Smooth muscle cell (in vitro differentiated cells): Measurements from ENCODE around the gene VIPR2. TPM values are rescaled to one million over a fixed set of nuclear protein-coding genes. Genes with fewer than 3 reads are reported as not detected.
"Not testable (repeated sequence)": the region's sequence is repeated elsewhere in the genome, so short reads cannot be mapped to it uniquely, and the experiment has no call there.

Source experiments
- DNase-seq: peaks from one replicate; lab custom pipeline; 2025; ENCODE audit not compliant: unreplicated experiment; lab: John Stamatoyannopoulos, UW
- H2AFZ ChIP-seq: fragments of 200-600 bp; sonication (generic); 2 replicates; pipeline ENCODE4 v1.6.0; 2016; ENCODE audit warnings: antibody characterized with exemption, low read depth, mild to moderate bottlenecking
- H3F3A ChIP-seq: fragments of 200-600 bp; sonication (generic); 2 replicates; pipeline ENCODE4 v1.6.0; 2017; ENCODE audit warnings: antibody characterized with exemption, low read depth
- H3K27ac ChIP-seq: fragments of 200-600 bp; sonication (generic); 2 replicates; pipeline ENCODE4 v1.5.1; 2016; ENCODE audit warnings: low read depth, mild to moderate bottlenecking
- H3K27me3 ChIP-seq: fragments of 200-600 bp; sonication (generic); 2 replicates; pipeline ENCODE4 v1.6.1; 2016; ENCODE audit warnings: low read depth, mild to moderate bottlenecking
- H3K36me3 ChIP-seq: fragments of 200-600 bp; sonication (generic); 2 replicates; pipeline ENCODE4 v1.5.1; 2016; ENCODE audit warnings: low read depth
- H3K4me1 ChIP-seq: fragments of 200-600 bp; sonication (generic); 2 replicates; pipeline ENCODE4 v1.5.1; 2016; ENCODE audit warnings: low read depth
- H3K4me2 ChIP-seq: fragments of 200-600 bp; sonication (generic); 2 replicates; pipeline ENCODE4 v1.6.0; 2016; ENCODE audit warnings: mild to moderate bottlenecking
- H3K4me3 ChIP-seq: fragments of 200-600 bp; sonication (generic); 2 replicates; pipeline ENCODE4 v1.5.1; 2016; ENCODE audit warnings: mild to moderate bottlenecking
- H3K79me2 ChIP-seq: fragments of 200-600 bp; sonication (generic); 2 replicates; pipeline ENCODE4 v1.6.0; 2016; ENCODE audit warnings: low read depth, mild to moderate bottlenecking
- H3K9ac ChIP-seq: fragments of 200-600 bp; sonication (generic); 2 replicates; pipeline ENCODE4 v1.6.0; 2016; ENCODE audit warnings: low read depth
- H3K9me3 ChIP-seq: fragments of 200-600 bp; sonication (generic); replicated peaks from 2 replicates; pipeline ENCODE4 v1.5.1; 2016; ENCODE audit warnings: low read depth
- H4K20me1 ChIP-seq: fragments of 200-600 bp; sonication (generic); 2 replicates; pipeline ENCODE4 v1.6.0; 2016; ENCODE audit warnings: low read depth
- CTCF ChIP-seq: fragments of 200-600 bp; sonication (generic); IDR thresholded peaks from 2 replicates; pipeline ENCODE4 v1.5.1; 2017; ENCODE audit warnings: borderline replicate concordance, mild to moderate bottlenecking, antibody characterized with exemption; ENCODE audit not compliant: insufficient read depth, poor library complexity, severe bottlenecking
- WGBS: methylation state at CpG from one replicate; pipeline ENCODE4 v1.1.7; 2016; ENCODE audit warnings: low lambda C conversion rate; 5-methylcytosine and 5-hydroxymethylcytosine counted together
- polyA plus RNA-seq: library from polyadenylated mRNA; unstranded; fragments of >200 nt; fragmentation: Nextera tagmentation; extraction: Ambion mirVana; gene quantifications from 2 replicates; pipeline ENCODE4 v1.2.1, GENCODE V29; 2016
- total RNA-seq: library from RNA; depleted of rRNA; stranded (reverse); fragments of >200 nt; gene quantifications from 2 replicates; pipeline ENCODE4 v1.2.3, GENCODE V29; 2014

Gene VIPR2
- total and polyA plus RNA-seq, 2 experiments from 2014 or later, result not detected

GRCh38 chr7:159169391-159169790 lies 24.7 kb upstream of the VIPR2 start:
- no peak for TF ChIP-seq CTCF
- Histone ChIP-seq H3K36me3 (no peaks in the 10 kb centered on the region), H2AFZ (no peak overlapping the region)

GRCh38 chr7:159167139-159167538 lies 22.5 kb upstream of the VIPR2 start:
- Histone ChIP-seq H3K27me3 (no peaks in the 10 kb centered on the region), H3K4me2 (no peak overlapping the region), H2AFZ (no peak overlapping the region), H3K27ac (no peak overlapping the region), H3K9ac (no peak overlapping the region), H3K36me3 (no peaks in the 10 kb centered on the region), H3F3A (no peaks in the 10 kb centered on the region), H3K4me3 (no peak overlapping the region), H3K79me2 (no peaks in the 10 kb centered on the region), H3K4me1 (no peaks in the 10 kb centered on the region), H3K9me3 (no peaks in the 10 kb centered on the region), H4K20me1 (no peaks in the 10 kb centered on the region)
- no peak for TF ChIP-seq CTCF
- 87% methylated on average over 15 of the region's 15 CpGs for WGBS
- no peak for DNase-seq

More at GRCh38 chr7:159169391-159169790, 24.7 kb upstream of the VIPR2 start:
- no peaks in the 10 kb centered on the region for H3F3A ChIP-seq
- no peak overlapping the region for H3K27ac ChIP-seq
- 84% methylated on average over 17 of the region's 17 CpGs for WGBS
- no peak overlapping the region for H3K9ac ChIP-seq
- no peaks in the 10 kb centered on the region for H3K9me3 ChIP-seq
- no peak overlapping the region for H3K4me2 ChIP-seq
- no peaks in the 10 kb centered on the region for H3K4me1 ChIP-seq
- no peak for DNase-seq
- no peaks in the 10 kb centered on the region for H3K79me2 ChIP-seq
- no peak overlapping the region for H3K4me3 ChIP-seq
- no peaks in the 10 kb centered on the region for H3K27me3 ChIP-seq
- no peaks in the 10 kb centered on the region for H4K20me1 ChIP-seq

- Histone ChIP-seq H3K27me3 (no peaks in the 10 kb centered on the region), H3K79me2 (no peaks in the 10 kb centered on the region), H2AFZ (no peak overlapping the region), H4K20me1 (no peaks in the 10 kb centered on the region), H3K4me2 (no peak overlapping the region), H3F3A (no peaks in the 10 kb centered on the region), H3K36me3 (no peaks in the 10 kb centered on the region), H3K4me1 (no peaks in the 10 kb centered on the region), H3K9me3 (no peaks in the 10 kb centered on the region), H3K27ac (no peak overlapping the region), H3K4me3 (no peak overlapping the region), H3K9ac (no peak overlapping the region)
- no peak for TF ChIP-seq CTCF
- WGBS, result 44% methylated on average over 2 of the region's 3 CpGs
- DNase-seq, result no peak
Measured at GRCh38 chr7:159166530-159166929, 21.9 kb upstream of the VIPR2 start.

GRCh38 chr7:159165352-159165751 lies 20.7 kb upstream of the VIPR2 start:
- Histone ChIP-seq H3K79me2 (no peaks in the 10 kb centered on the region), H3F3A (no peaks in the 10 kb centered on the region), H3K4me2 (no peak overlapping the region), H3K4me3 (no peak overlapping the region), H3K27ac (no peak overlapping the region), H3K36me3 (no peaks in the 10 kb centered on the region), H3K9ac (no peak overlapping the region), H2AFZ (no peak overlapping the region), H4K20me1 (no peaks in the 10 kb centered on the region), H3K27me3 (no peaks in the 10 kb centered on the region), H3K9me3 (no peaks in the 10 kb centered on the region), H3K4me1 (no peaks in the 10 kb centered on the region)
- no peak for DNase-seq
- TF ChIP-seq CTCF, result no peak
- WGBS, result 92% methylated on average over 6 of the region's 6 CpGs

- H2AFZ ChIP-seq, H3K27ac ChIP-seq, H3K79me2 ChIP-seq, H3K36me3 ChIP-seq, H3K4me2 ChIP-seq, H4K20me1 ChIP-seq, H3K9me3 ChIP-seq, H3K27me3 ChIP-seq, H3F3A ChIP-seq, H3K4me3 ChIP-seq, H3K9ac ChIP-seq, DNase-seq, H3K4me1 ChIP-seq: not testable (repeated sequence)
- 91% methylated on average over 8 of the region's 11 CpGs for WGBS
Measured at GRCh38 chr7:159163703-159164301, 19.1 kb upstream of the VIPR2 start.
